ENCODE data around the gene APEH. TPM values are rescaled to one million over a fixed set of nuclear protein-coding genes. Genes with fewer than 3 reads are reported as not detected.

Gene APEH
- total RNA-seq, 4 donors from 2014 or later, result 60.7 to 102 (median 89.4) TPM

DNA sequence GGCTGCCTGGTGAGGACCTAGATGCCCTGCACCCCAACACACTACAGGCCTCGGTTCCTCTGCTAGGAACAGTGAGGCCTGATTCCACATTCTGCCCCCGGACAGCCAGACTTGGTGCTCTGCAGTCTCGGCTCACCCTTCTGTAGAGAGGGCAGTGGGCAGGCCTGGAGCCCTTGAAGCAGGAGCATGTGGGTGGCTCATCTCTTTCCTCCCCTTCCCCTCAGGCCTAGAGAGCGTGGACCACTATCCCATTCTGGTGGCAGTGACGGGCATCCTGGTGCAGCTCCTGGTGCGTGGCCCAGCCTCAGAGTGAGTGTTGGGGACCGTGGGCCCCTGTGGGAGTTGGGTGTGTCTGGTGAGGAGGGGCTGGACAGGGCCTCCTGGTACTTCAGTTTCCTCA lies 42.0 kb downstream of the APEH start:
- 100% methylated on average over 1 of the region's 7 CpGs; no CpG with 5 or more reads in 1 of the 2 donors for WGBS, 2 donors
- TF ChIP-seq, protein P1, sequence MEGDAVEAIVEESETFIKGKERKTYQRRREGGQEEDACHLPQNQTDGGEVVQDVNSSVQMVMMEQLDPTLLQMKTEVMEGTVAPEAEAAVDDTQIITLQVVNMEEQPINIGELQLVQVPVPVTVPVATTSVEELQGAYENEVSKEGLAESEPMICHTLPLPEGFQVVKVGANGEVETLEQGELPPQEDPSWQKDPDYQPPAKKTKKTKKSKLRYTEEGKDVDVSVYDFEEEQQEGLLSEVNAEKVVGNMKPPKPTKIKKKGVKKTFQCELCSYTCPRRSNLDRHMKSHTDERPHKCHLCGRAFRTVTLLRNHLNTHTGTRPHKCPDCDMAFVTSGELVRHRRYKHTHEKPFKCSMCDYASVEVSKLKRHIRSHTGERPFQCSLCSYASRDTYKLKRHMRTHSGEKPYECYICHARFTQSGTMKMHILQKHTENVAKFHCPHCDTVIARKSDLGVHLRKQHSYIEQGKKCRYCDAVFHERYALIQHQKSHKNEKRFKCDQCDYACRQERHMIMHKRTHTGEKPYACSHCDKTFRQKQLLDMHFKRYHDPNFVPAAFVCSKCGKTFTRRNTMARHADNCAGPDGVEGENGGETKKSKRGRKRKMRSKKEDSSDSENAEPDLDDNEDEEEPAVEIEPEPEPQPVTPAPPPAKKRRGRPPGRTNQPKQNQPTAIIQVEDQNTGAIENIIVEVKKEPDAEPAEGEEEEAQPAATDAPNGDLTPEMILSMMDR (IDR thresholded peaks at IDR 0.05), result no peak
- TF ChIP-seq POLR2A (IDR thresholded peaks at IDR 0.05), result no peak
- intact Hi-C loops (cut with DNase I), result no loop called here
- Histone ChIP-seq H3K9me3 (no peaks in the 10 kb centered on the region), H3K4me3 (no peak overlapping the region), H3K27me3 (no peaks in the 10 kb centered on the region), H3K36me3 (peaks cover 0 to 65% (median 9%) of the 10 kb centered on the region in 3 donors), H3K27ac (no peak overlapping the region), H3K4me1 (peaks cover 15 to 39% (median 18%) of the 10 kb centered on the region in 3 donors)
- no peak for DNase-seq

DNA sequence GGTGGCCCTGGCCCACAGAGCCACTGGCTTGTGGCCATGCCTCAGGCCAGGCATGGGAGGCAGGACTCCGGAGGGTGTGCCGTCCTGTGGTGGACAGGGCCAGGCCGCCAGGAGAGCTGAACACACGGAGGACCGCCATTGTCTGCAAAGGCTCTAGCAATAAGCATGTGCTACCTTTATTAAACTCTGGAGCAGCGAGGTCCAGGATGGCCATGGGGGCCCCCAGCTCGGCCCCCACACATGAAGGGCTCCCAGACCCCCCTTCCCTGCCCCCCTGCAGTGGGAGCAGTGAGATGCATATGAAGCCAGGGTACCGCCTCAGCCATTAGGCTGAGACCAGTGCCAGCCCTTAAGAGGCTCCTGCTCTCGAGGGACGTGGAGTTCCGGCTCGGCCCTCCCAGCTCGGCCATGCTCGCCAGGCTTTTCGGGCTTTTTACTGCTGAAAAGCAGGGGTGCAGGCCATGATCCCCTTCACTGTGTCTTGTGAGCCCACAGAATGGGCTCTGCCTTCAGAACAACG lies 42.6 kb downstream of the APEH start:
- intact Hi-C loops (cut with DNase I), result no loop called here
- WGBS, 2 donors, result 70 to 80% methylated on average over 1 to 2 of the region's 16 CpGs
- no peak overlapping the region for H3K27ac ChIP-seq
- H3K36me3 ChIP-seq, result peaks cover 0 to 65% (median 9%) of the 10 kb centered on the region in 3 donors
- peaks cover 15 to 44% (median 18%) of the 10 kb centered on the region in 3 donors for H3K4me1 ChIP-seq
- no peaks in the 10 kb centered on the region for H3K27me3 ChIP-seq
- H3K9me3 ChIP-seq, result no peaks in the 10 kb centered on the region
- no peak overlapping the region for H3K4me3 ChIP-seq
- no peak for DNase-seq
- TF ChIP-seq POLR2A (IDR thresholded peaks at IDR 0.05), result no peak
- TF ChIP-seq, protein P1 (IDR thresholded peaks at IDR 0.05), result no peak

DNA sequence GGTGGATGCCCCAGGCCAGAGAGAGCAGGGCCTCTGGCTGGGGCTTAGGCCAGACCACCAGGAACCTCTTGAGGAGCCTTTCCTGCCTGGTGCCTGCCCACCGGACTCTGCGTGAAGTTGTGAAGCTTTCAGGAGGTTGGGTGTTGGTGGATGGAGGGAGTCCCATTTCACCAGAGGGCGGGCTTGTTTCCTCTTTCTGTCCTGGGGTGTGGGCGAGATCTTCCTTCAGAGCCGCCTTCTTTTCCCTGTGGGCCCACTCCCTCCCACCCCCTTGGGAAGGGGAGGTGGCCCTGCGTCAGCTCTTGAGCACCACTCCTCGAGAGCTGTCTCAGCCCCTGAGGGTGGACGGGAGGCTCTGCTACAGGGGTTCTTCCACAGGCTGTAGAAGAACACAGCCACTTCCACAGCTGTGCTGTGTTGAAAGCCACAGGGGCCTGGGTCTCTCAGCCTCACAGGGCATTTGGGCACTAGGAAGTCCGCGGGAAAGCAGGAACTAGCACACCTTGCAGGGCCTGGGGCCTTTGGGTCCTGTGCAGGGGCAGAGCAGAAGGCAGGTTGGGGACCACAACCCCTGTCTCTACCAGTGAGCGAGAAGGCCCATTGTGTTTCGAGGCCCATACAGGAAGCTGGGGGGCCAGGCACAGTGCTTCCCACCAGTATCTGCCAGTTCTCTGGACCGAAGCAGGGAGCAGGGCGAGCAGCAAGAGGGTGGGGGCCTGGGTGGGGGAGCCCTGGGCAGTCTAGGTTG lies 43.2 kb downstream of the APEH start:
- peaks cover 19 to 51% (median 20%) of the 10 kb centered on the region in 3 donors for H3K4me1 ChIP-seq
- WGBS, 2 donors, result 85 to 100% methylated on average over 3 of the region's 14 CpGs
- intact Hi-C loops (cut with DNase I), result no loop called here
- TF ChIP-seq, protein P1 (IDR thresholded peaks at IDR 0.05), result no peak
- TF ChIP-seq POLR2A (IDR thresholded peaks at IDR 0.05), result no peak
- H3K36me3 ChIP-seq, result peaks cover 0 to 67% (median 9%) of the 10 kb centered on the region in 3 donors
- no peak for DNase-seq
- no peaks in the 10 kb centered on the region for H3K27me3 ChIP-seq
- no peak overlapping the region for H3K4me3 ChIP-seq
- H3K9me3 ChIP-seq, result no peaks in the 10 kb centered on the region
- no peak overlapping the region for H3K27ac ChIP-seq

DNA sequence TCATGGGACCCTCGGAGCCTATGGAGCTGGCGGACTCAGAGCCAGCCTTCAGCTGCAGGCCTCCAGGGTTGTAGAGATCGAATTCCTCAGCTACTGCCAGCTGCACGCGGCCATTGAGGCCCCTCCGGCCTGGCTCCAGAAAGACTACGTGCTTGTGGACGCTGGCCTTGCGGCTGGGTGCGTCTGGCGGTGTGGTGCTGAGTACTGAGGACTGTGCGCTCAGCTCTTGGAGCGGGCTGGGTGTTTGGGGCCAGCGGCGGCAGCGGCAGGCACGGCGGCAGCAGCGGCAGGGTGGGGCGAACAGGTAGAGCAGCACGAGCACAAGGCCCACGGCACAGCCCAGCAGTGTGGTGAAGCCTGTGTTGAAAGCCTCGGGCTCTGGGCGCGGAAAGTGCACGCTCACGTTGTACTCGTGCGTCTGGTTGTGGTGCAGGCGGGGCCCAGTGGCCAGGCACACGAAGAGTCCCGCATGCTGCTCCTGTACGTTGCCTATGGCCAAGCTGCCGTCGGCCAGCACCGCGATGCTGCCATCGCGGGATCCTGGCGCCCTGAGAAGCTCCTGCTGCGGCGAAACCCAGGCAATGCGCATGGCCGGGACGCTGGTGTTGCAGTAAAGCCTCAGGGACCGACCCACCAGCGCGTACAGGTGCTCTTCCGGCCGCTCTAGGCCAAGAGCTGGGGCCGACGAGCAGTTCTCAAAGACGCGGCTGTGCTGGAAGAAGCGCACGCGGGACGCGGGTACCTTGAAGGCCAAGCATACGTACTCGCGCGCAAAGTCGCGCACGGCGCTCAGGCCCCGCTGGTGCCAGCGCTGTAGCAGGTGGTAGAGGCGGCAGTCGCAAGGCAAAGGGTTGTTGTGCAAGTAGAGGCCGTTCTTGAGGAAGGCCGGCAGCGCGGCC lies 44.1 kb downstream of the APEH start:
- H3K4me1 ChIP-seq, result peaks cover 27 to 59% (median 28%) of the 10 kb centered on the region in 3 donors
- TF ChIP-seq, protein P1 (IDR thresholded peaks at IDR 0.05), result no peak
- TF ChIP-seq POLR2A (IDR thresholded peaks at IDR 0.05), result no peak
- intact Hi-C loops (cut with DNase I), result no loop called here
- H3K27me3 ChIP-seq, result no peaks in the 10 kb centered on the region
- H3K27ac ChIP-seq, result peak overlapping the region in 1 of 4 donors; percentile 10
- DNase-seq, result no peak
- H3K9me3 ChIP-seq, result no peaks in the 10 kb centered on the region
- H3K4me3 ChIP-seq, result peak overlapping the region in 3 of 4 donors; percentile 50 to 75 (median 56)
- WGBS, 2 donors, result 50 to 62% methylated on average over 12 to 29 of the region's 75 CpGs
- peaks cover 0 to 62% (median 9%) of the 10 kb centered on the region in 3 donors for H3K36me3 ChIP-seq

Data from esophagus squamous epithelium (tissue), 5 donors.